ENCODE measurements around the gene NDUFA13. TPM values are rescaled to one million over a fixed set of nuclear protein-coding genes. Genes with fewer than 3 reads are reported as not detected.

NDUFA13 gene
- total RNA-seq, 4 donors from 2014 or later, result 21.1 to 100 (median 76.0) TPM

GRCh38 chr19:19514881-19515641 lies 964 bp upstream of the NDUFA13 start, which contains the start of gene TSSK6:
TSSK6 (minus strand) TSS chr19:19515548; CDS start chr19:19515427, 121 bp downstream.
- Histone ChIP-seq H3K4me1 (peaks cover 6 to 33% (median 19%) of the 10 kb centered on the region in 4 donors), H3K9me3 (no peaks in the 10 kb centered on the region), H3K27me3 (no peaks in the 10 kb centered on the region), H3K36me3 (no peaks in the 10 kb centered on the region), H3K27ac (peak within 1 kb of the TSS; percentile 83 to 89 (median 86)), H3K4me3 (peak within 1 kb of the TSS; percentile 71 to 83 (median 76))
- no peak for DNase-seq
- TF ChIP-seq CTCF (IDR thresholded peaks at IDR 0.05), result no peak
- no peak for TF ChIP-seq POLR2AphosphoS5 (IDR thresholded peaks at IDR 0.05)
- no peak for TF ChIP-seq POLR2A (IDR thresholded peaks at IDR 0.05)
- no peak for TF ChIP-seq EP300 (IDR thresholded peaks at IDR 0.05; ENCODE audit: low read depth)
- intact Hi-C loops (cut with DNase I; ENCODE audit: low total_unique reads) (no loop called here), in situ Hi-C loops (cut with MboI; ENCODE audit: low pct_ligation_motif_present in 1 of 4, low pct_unique_long_range_greater_than_20kb in 1 of 4, low sequenced_read_pairs in 3 of 4) (no loop called here)
- WGBS, 2 donors (ENCODE audit: low coverage in 1 of 2), result 91 to 95% methylated on average over 33 to 60 of the region's 74 CpGs

GRCh38 chr19:19517235-19517619 lies 1.2 kb downstream of the NDUFA13 start:
- DNase-seq, result no peak
- TF ChIP-seq EP300 (IDR thresholded peaks at IDR 0.05; ENCODE audit: low read depth), result no peak
- TF ChIP-seq CTCF (IDR thresholded peaks at IDR 0.05), result no peak
- no peak for TF ChIP-seq POLR2A (IDR thresholded peaks at IDR 0.05)
- no peak for TF ChIP-seq POLR2AphosphoS5 (IDR thresholded peaks at IDR 0.05)
- no peaks in the 10 kb centered on the region for H3K27me3 ChIP-seq
- H3K4me1 ChIP-seq, result peaks cover 6 to 32% (median 19%) of the 10 kb centered on the region in 4 donors
- 63 to 80% methylated on average over 3 to 10 of the region's 10 CpGs for WGBS, 2 donors (ENCODE audit: low coverage in 1 of 2)
- no peaks in the 10 kb centered on the region for H3K36me3 ChIP-seq
- H3K9me3 ChIP-seq, result no peaks in the 10 kb centered on the region
- no peak overlapping the region for H3K27ac ChIP-seq
- in situ Hi-C loops (cut with MboI; ENCODE audit: low pct_ligation_motif_present in 1 of 4, low pct_unique_long_range_greater_than_20kb in 1 of 4, low sequenced_read_pairs in 3 of 4), result no loop called here
- intact Hi-C loops (cut with DNase I; ENCODE audit: low total_unique reads), result no loop called here
- peak overlapping the region in 3 of 4 donors; percentile 71 to 83 (median 76) for H3K4me3 ChIP-seq

GRCh38 chr19:19520989-19521388 lies 5.0 kb downstream of the NDUFA13 start:
- peaks cover 6 to 23% (median 12%) of the 10 kb centered on the region in 4 donors for H3K4me1 ChIP-seq
- no peaks in the 10 kb centered on the region for H3K36me3 ChIP-seq
- in situ Hi-C loops (cut with MboI; ENCODE audit: low pct_ligation_motif_present in 1 of 4, low pct_unique_long_range_greater_than_20kb in 1 of 4, low sequenced_read_pairs in 3 of 4) (loop anchor here in 1 of 4 donors (10.0 kb wide), 1 partner anchor 444 kb away; no protein-coding TSS in a partner anchor), intact Hi-C loops (cut with DNase I; ENCODE audit: low total_unique reads) (no loop called here)
- DNase-seq, result no peak
- TF ChIP-seq POLR2AphosphoS5 (IDR thresholded peaks at IDR 0.05) (no peak), EP300 (IDR thresholded peaks at IDR 0.05; ENCODE audit: low read depth) (no peak)
- H3K4me3 ChIP-seq, result no peak overlapping the region
- WGBS, 2 donors (ENCODE audit: low coverage in 1 of 2), result 40 to 81% methylated on average over 3 to 6 of the region's 6 CpGs
- no peak overlapping the region for H3K27ac ChIP-seq
- H3K9me3 ChIP-seq, result no peaks in the 10 kb centered on the region
- H3K27me3 ChIP-seq, result no peaks in the 10 kb centered on the region

- no peak for TF ChIP-seq POLR2A (IDR thresholded peaks at IDR 0.05)
- TF ChIP-seq EP300 (IDR thresholded peaks at IDR 0.05; ENCODE audit: low read depth), result no peak
- TF ChIP-seq CTCF (IDR thresholded peaks at IDR 0.05), result no peak
- TF ChIP-seq POLR2AphosphoS5 (IDR thresholded peaks at IDR 0.05), result no peak
- Histone ChIP-seq H3K36me3 (peaks cover 0 to 8% (median 0%) of the 10 kb centered on the region in 4 donors), H3K9me3 (no peaks in the 10 kb centered on the region), H3K27ac (no peak overlapping the region), H3K27me3 (no peaks in the 10 kb centered on the region), H3K4me3 (no peak overlapping the region), H3K4me1 (peaks cover 0 to 6% (median 0%) of the 10 kb centered on the region in 4 donors)
- intact Hi-C loops (cut with DNase I; ENCODE audit: low total_unique reads) (no loop called here), in situ Hi-C loops (cut with MboI; ENCODE audit: low pct_ligation_motif_present in 1 of 4, low pct_unique_long_range_greater_than_20kb in 1 of 4, low sequenced_read_pairs in 3 of 4) (loop anchor here in 1 of 4 donors (10.0 kb wide), 1 partner anchor 442 kb away; no protein-coding TSS in a partner anchor)
- DNase-seq, result no peak
- 84 to 91% methylated on average over 3 of the region's 3 CpGs for WGBS, 2 donors (ENCODE audit: low coverage in 1 of 2)
Measured at GRCh38 chr19:19523177-19523576, 7.2 kb downstream of the NDUFA13 start.
